ENCODE results near the gene COL11A1.
"Not testable (repeated sequence)": the region's sequence is repeated elsewhere in the genome, so short reads cannot be mapped to it uniquely, and the experiment has no call there.

COL11A1 gene

DNA sequence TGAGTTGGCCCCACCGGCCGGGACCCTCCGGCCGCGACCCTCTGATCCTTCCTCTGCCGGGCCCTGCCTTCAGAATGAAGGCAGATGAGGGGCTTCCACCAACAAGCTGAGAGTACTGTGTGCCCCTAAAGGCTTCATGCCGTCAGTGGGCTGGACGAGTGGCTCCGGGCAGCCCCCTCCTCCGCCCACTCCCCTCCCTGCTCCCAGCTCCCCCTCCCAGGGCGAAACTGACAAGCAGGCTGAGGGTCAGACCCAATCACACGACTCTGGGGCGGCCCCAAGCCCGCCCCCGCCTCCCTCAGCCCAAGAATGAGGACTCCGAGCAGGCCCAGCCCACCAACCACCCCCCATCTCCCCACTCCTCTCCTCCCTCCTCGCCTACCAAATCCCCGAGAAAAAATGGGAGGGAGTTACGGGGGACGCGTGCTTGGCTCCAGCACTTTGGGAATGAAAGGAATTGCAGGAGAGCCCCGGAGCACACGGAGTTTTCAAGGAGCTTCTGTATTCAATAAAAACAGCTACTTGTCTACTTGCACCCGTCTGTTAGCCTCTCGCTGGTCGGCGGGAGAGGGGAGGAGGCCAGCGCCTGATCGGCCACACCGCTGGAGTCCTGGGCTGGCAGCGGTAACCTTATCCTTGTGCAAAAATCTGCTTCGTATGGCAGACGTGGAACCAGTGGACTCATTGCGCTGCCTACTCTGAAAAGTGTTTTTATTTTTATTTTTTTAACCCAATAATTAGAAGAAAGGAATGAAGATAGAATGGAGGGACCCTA lies at the start of gene COL11A1:
Gene COL11A1, minus strand, starts transcription at position 147 of the 775 bp plus-strand sequence. CDS start 344 bp downstream, outside the sequence.
- no peak for DNase-seq (ENCODE audit: low read depth)

DNA sequence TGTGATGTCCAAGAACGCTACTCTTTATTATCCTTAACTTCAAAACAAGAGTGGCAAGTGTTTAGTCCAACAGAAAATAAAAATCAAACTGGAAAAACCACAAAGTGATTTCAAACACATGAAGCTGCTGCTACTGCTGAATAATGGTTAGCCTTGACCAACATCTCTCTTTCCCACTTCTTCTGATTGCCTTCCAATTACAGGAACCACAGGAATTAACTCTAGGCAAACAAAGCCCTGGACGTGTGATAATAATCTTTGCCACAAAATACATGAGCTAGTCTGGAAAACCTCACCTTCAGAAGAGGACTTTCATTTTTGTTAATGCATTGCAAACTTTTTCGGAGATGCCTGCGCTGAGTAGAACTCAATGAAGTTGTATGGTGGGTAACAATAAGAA lies 48.6 kb upstream of the COL11A1 start:
- no peak for DNase-seq (ENCODE audit: low read depth)

DNA sequence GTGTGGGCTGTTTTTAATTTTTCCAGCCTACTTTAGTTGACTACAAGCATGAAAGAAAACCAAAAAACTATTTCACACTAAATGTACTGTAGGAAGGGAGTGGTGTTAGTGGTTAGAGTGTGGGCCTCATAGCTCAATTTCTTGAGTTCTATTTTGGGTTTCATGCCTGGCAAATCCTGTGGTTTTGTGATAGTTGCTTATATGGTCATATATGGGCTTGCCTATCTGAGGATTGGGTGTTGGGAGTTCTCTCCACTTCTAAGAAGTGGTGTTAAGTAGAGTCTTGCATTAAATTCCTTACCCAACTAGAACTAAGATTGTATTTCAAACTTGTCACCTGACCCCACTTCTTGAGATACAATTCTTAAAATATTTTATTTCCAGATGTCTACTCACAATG lies 37.8 kb upstream of the COL11A1 start:
- DNase-seq (ENCODE audit: low read depth), result no peak

DNA sequence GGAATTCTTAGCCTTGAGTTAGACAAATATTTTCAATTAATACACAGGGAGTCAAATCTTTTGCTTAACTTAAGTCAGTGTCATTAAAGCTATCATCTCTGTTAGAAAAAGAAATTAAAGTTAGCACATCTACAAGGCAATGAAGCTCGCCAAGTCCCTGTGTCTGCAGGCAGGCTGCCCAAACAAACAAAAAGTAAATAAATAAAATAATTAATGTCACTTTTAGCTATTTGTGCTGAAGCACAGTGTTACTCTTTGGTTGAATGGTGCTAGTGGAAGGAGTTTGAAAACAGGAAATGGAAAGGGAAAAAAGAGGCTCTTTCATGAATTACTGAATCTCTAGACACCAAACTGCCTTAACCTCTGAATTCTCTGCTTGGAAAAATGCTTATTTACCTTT lies 37.1 kb upstream of the COL11A1 start:
- DNase-seq (ENCODE audit: low read depth), result no peak

DNA sequence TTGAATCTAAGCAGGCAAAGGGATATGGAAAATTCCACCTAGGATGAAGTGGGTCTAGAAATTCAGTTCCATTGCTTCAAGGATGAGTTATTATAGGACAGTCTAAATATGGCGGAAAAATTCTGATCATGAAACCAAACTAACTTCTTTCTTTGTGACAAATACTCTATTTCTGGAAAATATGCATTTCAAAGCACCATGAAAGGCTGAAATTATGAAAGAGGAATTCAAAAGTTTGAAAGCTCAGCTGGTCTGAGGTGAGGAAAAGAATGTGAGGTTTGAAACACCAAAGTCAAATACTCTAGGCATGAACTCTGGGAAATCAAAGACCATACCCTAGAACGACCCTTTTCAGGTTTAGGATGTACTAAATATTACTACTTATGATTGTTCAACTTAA lies 36.4 kb upstream of the COL11A1 start:
- DNase-seq (ENCODE audit: low read depth), result no peak

DNA sequence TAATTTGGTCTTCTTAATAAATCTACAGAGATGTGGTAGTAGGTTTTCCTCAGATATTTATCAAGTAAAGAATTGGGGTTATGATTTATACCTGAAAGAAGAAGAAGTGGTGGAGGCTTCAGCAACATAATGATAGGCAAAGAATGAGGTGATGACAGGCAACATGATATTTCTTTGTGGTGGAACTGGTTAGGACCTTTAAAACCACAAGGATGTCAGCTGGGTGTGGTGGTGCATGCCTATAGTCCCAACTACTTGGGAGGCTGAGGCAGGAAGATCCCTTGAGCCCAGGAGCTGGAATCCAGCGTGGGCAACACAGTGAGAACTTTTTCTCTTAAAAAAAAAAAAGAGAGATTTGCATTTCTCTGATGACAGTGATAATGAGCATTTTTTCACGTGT lies 34.1 kb upstream of the COL11A1 start:
- DNase-seq (ENCODE audit: low read depth), result no peak

DNA sequence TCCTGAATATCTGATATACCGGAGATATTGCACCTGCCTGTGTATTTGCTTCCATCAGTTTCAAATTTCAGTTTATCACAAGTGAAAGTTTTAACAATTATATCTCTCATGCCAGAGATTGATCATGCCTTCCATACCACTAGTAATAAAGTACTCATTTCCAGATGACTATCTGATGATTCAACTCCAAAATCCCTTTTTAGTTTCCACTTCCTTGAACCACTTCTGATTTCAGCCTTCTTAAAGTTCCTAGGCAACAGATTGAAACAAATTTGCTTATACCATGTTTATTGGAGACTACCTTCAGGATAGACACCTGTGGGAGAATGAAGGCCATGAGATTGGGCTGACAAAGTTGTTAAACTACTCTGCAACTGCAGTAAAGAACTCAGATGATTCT lies 21.5 kb upstream of the COL11A1 start:
- DNase-seq (ENCODE audit: low read depth), result no peak

DNA sequence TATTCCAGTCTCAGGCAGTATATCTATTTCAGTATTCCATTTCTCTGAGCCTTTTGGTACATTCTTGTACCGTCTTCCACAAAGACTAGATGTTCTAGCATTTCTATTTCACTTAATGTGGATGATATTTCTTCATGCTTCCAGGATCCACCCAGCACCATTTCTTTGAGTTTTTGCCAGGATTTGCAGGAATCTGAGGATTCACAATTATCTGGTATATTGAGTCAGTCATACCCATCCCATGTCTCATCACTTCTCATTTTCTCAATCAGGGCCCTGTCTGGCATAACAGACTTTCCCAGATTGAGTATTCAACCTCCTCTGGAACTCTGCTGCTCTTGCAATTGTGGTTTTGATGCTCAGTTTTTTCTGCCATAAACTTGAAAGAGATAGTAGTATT lies 20.9 kb upstream of the COL11A1 start:
- no peak for DNase-seq (ENCODE audit: low read depth)

DNA sequence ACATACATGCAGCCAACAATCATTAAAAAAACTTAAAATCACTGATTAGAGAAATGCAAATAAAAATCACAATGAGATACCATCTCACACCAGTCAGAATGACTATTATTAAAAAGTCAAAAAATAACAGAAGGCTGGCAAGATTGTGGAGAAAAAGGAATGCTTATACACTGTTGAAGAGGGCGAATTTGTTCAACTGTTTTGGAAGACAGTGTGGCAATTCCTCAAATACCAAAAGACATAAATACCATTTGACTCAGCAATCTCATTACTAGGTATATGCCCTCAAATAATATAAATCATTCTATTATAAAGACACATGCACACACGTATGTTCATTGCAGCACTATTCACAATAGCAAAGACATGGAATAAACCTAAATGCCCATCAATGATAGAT lies 19.9 kb upstream of the COL11A1 start:
- DNase-seq (ENCODE audit: low read depth), result not testable (repeated sequence)

DNA sequence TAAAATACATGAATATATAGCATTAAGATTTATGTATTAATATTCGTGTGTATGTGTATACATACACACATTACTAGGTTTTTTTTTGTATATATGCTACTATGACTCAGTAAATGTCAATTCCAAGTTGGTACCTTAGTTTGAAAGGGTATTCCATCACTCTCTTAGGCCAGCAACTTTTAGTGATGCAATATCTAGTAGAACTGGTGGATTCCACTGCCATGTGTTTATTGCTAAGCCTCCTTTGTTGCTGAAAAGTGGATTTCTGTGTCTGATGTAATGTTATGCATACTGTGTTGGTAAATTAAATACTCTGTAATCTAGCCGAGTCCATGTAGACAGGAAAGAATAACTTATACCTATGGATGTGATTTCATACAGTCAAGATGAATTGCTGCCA lies 16.9 kb upstream of the COL11A1 start:
- no peak for DNase-seq (ENCODE audit: low read depth)

DNA sequence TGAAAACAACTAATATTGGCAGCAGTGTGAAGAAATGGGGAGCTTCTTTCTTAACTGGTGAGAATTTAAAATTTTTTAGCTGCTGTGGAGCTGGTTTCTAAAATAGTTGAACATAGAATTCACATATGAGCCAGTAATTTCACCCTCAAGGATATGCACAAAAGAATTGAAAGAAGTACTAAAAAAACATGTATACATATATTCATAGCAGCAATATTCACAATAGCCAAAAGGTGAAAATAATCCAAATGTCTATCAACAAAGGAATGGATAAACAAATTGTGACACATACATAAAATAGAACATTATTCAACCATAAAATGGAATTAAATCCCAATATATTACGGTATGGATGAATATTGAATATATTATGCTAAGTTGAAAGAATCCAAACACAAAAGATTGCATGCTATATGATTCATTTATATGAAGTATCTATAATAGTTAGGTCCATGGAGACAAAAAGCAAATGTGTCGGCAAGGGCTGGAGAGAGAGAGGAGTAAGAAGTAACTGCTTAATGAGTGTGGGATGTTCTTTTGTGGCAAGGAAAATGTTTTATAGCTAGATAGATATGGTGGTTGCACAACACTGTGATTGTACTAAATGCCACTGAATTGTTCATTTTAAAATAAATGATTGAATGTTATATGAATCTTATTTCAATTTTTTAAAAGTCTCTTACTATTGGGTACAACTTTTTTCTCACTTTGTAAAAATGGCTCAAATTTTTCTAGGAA lies 14.8 kb upstream of the COL11A1 start:
- DNase-seq (ENCODE audit: low read depth), result no peak

DNA sequence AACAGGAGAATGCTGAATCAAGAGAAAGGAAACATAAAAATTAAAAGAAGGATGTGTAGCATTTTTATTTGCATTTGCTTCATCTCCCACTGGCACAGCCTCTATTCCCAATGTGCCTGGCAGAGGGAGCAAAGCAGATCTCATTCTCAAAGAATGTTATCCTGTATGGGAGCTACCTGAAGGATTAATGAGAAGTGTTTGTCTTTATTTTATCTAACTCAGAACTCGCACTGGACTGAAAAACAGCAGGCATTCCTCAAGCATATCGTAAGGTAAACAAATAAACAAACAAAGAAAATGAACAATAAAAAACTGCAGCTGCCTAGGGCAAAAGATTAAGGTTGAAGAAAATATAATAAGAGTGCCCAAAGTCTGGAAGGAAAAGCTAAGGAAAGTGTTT lies 12.7 kb upstream of the COL11A1 start:
- DNase-seq (ENCODE audit: low read depth), result no peak

DNA sequence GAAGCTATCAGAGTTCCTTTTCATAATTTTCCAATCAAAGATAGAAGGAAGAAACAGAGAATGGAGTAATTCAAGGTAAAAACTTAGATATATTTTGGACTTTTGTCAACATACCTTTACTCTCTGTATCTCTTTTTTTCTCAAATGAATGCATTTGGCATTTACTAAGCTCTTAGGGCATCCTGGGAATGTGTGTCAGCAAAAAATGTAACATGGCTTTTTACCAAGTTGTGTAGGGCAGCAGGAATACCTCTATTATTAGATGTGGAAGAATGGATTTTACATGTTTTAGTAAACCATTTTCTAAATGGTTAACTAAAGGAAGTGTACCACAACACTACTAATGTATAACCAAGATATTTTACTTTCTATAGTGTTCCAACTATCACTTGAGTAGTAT lies 4.2 kb upstream of the COL11A1 start:
- no peak for DNase-seq (ENCODE audit: low read depth)

DNA sequence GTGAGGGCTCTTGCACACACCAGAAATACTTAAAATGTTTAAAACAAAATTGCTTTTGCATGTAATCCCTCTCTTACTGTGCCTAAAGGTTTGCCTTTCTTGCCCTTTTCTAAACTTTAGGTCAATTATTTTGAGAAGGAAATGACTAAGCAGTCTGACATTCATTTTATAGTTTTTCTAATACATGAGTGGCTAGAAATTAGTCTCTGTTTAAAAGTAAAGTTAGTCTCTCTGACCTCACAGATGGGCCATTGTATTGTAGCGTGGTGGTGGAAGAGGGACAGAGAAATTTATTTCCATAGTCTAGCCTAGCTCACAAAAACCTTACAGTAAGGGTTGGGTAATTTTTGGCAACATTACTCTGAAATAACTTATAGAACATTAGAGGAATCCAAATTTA lies 3.6 kb upstream of the COL11A1 start:
- DNase-seq (ENCODE audit: low read depth), result no peak

DNA sequence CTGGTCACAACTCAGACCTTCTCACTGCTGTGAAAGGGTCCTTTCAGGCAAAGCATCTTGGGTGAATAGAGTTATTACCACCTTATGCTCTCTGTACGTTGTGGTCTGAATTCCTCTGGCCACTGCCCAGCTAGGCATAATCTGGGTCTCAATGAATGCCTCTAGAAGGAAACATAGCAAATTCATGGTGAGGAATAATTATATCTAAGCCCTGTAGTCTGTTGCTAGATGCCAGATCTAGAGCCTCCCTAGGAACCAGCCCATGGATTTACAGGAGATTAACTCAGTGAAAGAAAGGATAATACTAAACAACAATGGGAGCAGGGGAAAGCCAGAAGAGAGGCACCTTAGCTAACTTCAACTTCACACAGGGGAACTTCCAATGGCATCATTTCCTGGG lies 2.4 kb upstream of the COL11A1 start:
- no peak for DNase-seq (ENCODE audit: low read depth)

DNA sequence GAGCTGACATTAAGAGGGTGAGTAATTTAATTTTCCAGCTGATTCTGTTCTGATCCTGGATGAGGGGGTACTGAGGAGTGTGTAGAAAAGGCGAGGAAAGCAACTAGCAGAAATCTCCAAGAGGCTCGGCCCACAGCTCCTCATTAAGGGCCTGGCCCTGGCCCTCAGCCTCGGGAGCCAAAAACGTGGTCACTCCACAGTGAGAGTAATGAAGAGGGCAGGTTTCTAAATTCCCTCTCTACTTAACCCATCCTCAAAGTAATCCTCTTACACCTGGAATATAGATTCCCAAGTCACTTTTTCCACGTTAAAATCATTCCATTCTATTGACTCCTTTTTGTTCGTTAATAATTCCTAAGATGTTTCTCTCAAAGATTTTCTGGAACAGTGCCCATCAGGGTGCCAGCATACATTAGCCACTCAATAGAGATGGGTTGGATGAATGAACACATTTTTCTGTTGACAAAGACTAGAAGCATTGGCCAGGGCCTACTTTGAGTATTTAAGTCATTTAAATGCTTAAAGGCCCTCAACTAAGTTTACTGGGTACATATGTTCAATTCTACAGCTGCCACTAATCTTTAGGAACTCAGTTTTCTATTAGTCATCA lies 1.1 kb upstream of the COL11A1 start:
- DNase-seq (ENCODE audit: low read depth), result no peak

DNA sequence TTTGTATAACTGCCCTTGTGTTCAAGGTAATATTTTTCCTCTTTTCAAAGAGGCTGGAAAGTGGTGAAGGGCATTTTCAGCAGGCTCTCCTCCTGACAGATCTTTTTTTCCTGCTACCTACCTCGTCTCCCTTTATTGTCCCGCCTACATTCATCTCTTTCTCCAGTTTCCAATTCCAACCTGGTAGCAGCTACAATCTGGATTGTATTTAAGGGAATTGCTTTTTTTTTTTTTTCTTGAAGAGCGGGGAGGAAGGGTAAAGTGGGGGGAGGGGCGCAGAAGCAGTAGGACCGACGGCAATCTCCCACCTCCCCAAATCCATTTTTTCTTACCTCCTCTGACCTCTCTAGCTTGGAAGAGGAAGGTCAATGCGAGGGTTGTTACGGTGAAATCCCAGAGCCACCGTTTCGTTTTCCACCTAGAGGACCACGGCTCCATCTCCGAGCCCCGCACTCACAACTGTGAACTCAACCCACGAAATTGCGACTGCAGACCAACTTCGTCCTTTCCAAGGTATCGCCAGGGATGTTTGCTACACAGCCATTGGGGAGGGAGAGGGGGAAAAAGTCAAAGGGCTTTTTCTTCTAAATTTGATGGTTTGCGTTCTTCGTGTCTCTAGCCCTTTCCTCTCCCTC lies 464 bp downstream of the COL11A1 start:
- DNase-seq (ENCODE audit: low read depth), result no peak

DNA sequence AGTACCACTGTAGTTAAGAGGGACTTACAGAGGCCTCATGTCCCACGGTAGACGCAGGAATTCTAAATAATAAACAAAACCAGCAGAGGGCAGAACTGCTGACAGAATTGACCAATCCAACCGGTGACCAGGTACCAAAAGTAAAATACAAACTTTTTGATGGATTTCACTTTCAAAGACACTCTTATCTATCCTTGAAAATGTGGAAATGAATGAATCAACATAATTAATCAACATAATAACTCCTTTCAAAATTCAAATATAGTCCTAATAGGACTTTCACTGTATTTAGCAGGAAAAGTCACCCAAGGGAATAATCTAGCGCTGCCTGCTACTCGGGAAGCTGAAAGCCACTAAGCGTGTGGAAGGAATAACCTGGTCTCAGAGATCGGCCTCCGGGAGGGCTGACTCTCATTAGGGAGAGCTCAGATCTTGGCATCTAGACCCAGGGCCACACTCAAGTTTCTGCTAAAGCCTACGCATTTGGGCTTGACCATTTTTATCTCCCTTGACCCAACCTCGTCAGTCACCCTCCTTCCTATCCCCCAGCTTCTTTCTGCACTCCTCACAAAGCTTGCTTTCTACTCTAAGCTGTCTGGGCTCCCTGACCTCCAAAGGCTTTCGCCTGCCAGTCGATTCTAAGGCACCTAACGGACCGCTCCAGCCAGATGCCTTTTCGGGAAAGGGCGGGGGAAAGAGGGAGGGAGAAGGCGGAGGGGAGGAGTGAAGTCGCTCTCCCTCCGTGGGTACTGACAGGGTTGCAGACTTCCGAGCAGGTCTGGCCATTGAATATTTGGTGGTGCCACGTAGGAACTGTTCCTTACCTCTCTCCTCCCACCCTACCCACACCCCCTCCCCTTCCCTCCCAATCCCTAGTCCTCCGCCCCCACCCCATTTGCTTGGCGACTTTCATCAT lies 1.6 kb downstream of the COL11A1 start:
- no peak for DNase-seq (ENCODE audit: low read depth)

DNA sequence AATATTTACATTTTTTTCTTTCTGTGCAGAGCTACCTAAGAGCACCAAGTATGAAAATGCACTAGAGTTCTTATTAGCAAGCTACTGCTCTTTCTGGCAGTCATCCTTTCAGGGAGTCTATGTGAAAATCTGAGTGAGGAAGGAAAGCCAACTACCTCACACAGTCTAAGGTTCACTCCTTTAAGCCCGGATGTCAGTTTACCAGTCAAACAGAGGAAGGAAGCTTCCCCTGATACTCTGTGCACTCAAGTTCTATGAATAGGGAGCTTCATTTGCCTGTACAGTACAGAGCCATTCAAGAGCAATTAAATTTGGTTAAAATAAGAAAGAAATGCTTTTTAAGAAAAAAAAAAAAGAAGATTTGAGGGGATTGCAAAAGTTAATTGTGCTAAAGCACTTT lies 6.9 kb downstream of the COL11A1 start:
- DNase-seq (ENCODE audit: low read depth), result no peak

DNA sequence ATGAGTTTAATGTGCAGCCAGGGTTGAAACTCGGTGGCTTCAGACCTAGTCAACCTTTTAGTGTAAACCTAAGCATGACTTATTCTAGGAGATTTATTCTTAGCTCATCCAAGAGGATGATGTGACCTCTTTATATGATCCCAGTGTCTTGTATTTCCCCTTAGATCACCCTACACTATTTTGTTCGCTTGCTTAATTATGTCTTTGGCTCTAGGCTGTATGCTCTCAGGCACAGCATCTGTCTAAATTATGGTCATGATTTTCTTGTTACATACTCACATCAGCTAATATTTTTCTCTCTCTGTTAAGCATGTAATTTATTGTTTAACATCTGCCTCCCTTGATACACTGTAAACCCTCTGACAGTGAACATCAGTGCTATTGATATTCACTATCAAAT lies 19.1 kb downstream of the COL11A1 start:
- DNase-seq (ENCODE audit: low read depth), result no peak

DNA sequence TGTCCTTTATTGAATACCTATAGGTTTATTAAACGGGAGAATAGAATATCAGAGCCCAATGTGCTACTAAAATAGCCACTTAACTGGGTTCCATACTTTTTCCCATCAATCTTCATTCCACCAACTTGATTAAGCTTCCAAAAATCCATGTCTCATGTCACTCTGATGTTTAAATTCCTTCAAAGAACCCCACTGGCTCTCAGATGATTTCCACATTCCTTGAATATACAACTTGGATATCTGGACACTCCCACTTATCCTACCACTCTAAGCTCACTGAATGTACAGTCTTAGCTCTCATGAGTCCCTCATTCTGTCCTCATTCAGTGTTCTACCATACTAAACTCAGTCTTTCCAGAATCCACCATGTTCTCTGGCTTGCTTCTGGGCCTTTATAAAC lies 21.1 kb downstream of the COL11A1 start:
- no peak for DNase-seq (ENCODE audit: low read depth)

DNA sequence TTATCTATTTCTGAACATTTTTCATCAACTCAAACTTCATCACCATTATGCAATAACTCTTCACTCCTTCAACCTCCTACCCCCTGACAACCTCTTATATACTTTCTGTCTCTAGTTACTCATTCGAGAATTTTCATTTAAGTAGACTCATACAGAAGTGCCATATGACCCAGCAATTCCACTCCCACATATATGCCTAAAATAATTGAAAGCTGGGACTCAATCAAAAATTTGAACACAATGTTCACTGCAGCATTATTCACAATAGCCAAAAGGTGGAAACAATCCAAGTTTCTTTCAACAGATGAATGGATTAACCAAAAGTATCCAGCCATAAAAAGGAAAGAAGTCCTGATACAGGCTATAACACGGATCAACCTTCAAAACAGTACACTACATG lies 24.1 kb downstream of the COL11A1 start:
- DNase-seq (ENCODE audit: low read depth), result no peak

Data from CMK (cell line).